ENCODE results near the gene CCRL2. TPM values are rescaled to one million over a fixed set of nuclear protein-coding genes. Genes with fewer than 3 reads are reported as not detected.

CCRL2 gene
- total and polyA plus RNA-seq, 9 of the 15 experiments (the other 6 are each of a cell fraction or from before 2014, with no cell fraction given), result 3.4 to 5.7 (median 4.0) TPM

GRCh38 chr3:46386205-46386604, 20.9 kb upstream of the CCRL2 start (continued):
- TF ChIP-seq, protein P1, sequence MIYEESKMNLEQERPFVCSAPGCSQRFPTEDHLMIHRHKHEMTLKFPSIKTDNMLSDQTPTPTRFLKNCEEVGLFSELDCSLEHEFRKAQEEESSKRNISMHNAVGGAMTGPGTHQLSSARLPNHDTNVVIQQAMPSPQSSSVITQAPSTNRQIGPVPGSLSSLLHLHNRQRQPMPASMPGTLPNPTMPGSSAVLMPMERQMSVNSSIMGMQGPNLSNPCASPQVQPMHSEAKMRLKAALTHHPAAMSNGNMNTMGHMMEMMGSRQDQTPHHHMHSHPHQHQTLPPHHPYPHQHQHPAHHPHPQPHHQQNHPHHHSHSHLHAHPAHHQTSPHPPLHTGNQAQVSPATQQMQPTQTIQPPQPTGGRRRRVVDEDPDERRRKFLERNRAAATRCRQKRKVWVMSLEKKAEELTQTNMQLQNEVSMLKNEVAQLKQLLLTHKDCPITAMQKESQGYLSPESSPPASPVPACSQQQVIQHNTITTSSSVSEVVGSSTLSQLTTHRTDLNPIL (CRISPR knock-in tag; IDR thresholded peaks at IDR 0.05), result no peak
- TF ChIP-seq CBFA2T3 (IDR thresholded peaks at IDR 0.05) (peak; percentile 63), KLF13 (tag; IDR thresholded peaks at IDR 0.05; ENCODE audit: borderline replicate concordance, low read depth) (no peak), ZBTB9 (CRISPR knock-in tag; IDR thresholded peaks at IDR 0.05) (no peak), CBX8 (IDR thresholded peaks at IDR 0.05; ENCODE audit: borderline replicate concordance, extremely low read depth, low read depth, low read length, poor library complexity, severe bottlenecking) (no peak), HDAC8 (tag; IDR thresholded peaks at IDR 0.05) (no peak), CREBBP (IDR thresholded peaks at IDR 0.05; ENCODE audit: low read depth, low read length) (no peak), STAT5B (CRISPR knock-in tag; IDR thresholded peaks at IDR 0.05) (no peak), ZNF589 (CRISPR knock-in tag; IDR thresholded peaks at IDR 0.05; ENCODE audit: low read depth) (peak; percentile 68; the same call in 1 of the 2 replicates), GATA2 (CRISPR knock-in tag; IDR thresholded peaks at IDR 0.05) (peak; percentile 94), TEAD1 (CRISPR knock-in tag; IDR thresholded peaks at IDR 0.05) (peak in 1 of 2 experiments; percentile 78; a peak in 1 of 4 replicates), GABPA (tag; conservative IDR thresholded peaks at IDR 0.05; ENCODE audit: low read depth) (peak; percentile 60), SMARCA5 (IDR thresholded peaks at IDR 0.05) (no peak), SRF (CRISPR knock-in tag; IDR thresholded peaks at IDR 0.05) (no peak), DNMT1 (IDR thresholded peaks at IDR 0.05) (no peak), SAFB2 (IDR thresholded peaks at IDR 0.05; ENCODE audit: borderline replicate concordance, low read depth, low read length, severe bottlenecking) (no peak), RNF2 (IDR thresholded peaks at IDR 0.05) (peak; percentile 55; the same call in 1 of the 2 replicates)
- TF ChIP-seq, protein P2, sequence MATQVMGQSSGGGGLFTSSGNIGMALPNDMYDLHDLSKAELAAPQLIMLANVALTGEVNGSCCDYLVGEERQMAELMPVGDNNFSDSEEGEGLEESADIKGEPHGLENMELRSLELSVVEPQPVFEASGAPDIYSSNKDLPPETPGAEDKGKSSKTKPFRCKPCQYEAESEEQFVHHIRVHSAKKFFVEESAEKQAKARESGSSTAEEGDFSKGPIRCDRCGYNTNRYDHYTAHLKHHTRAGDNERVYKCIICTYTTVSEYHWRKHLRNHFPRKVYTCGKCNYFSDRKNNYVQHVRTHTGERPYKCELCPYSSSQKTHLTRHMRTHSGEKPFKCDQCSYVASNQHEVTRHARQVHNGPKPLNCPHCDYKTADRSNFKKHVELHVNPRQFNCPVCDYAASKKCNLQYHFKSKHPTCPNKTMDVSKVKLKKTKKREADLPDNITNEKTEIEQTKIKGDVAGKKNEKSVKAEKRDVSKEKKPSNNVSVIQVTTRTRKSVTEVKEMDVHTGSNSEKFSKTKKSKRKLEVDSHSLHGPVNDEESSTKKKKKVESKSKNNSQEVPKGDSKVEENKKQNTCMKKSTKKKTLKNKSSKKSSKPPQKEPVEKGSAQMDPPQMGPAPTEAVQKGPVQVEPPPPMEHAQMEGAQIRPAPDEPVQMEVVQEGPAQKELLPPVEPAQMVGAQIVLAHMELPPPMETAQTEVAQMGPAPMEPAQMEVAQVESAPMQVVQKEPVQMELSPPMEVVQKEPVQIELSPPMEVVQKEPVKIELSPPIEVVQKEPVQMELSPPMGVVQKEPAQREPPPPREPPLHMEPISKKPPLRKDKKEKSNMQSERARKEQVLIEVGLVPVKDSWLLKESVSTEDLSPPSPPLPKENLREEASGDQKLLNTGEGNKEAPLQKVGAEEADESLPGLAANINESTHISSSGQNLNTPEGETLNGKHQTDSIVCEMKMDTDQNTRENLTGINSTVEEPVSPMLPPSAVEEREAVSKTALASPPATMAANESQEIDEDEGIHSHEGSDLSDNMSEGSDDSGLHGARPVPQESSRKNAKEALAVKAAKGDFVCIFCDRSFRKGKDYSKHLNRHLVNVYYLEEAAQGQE (IDR thresholded peaks at IDR 0.05; ENCODE audit: borderline replicate concordance), result peak; percentile 56
- TF ChIP-seq, protein P2 (CRISPR knock-in tag; IDR thresholded peaks at IDR 0.05; ENCODE audit: low read depth), result no peak
